Activated CD8-positive, alpha-beta T cell treated with anti-CD3 and anti-CD28 coated beads for 36 hours (primary cell): Measurements from ENCODE around the gene SYNJ2. TPM values are rescaled to one million over a fixed set of nuclear protein-coding genes. Genes with fewer than 3 reads are reported as not detected.

Experiments
- ATAC-seq: fragments of 200-7000 bp; cut with Tn5 transposase; one replicate; pipeline ENCODE4 v1.10.0; 2021; ENCODE audit warnings: mild to moderate bottlenecking, moderate library complexity
- CTCF ChIA-PET: fragments of 350-600 bp; sonication (Branson Sonifier 250); formaldehyde crosslinking; loops from one replicate; lab custom pipeline; 2021; ENCODE audit warnings: antibody characterized with exemption; lab: Charles Lee
- POLR2A ChIA-PET: fragments of 350-600 bp; sonication (Branson Sonifier 250); formaldehyde crosslinking; loops from one replicate; lab custom pipeline; 2021; ENCODE audit warnings: antibody characterized with exemption; lab: Charles Lee
- DNase-seq: peaks from one replicate; pipeline ENCODE4 v3.0.0-alpha.2; 2020
- H3K27ac Mint-ChIP-seq: one replicate; pipeline ENCODE4 v1.8.0; 2021; ENCODE audit warnings: mild to moderate bottlenecking, mixed read lengths
- H3K27me3 Mint-ChIP-seq: one replicate; pipeline ENCODE4 v1.8.0; 2021; ENCODE audit warnings: mixed read lengths
- H3K36me3 Mint-ChIP-seq: one replicate; pipeline ENCODE4 v1.8.0; 2021; ENCODE audit warnings: low read depth, mixed read lengths
- H3K4me1 Mint-ChIP-seq: one replicate; pipeline ENCODE4 v1.8.0; 2021; ENCODE audit warnings: low read depth, mixed read lengths
- H3K4me3 Mint-ChIP-seq: one replicate; pipeline ENCODE4 v1.8.0; 2021; ENCODE audit warnings: mild to moderate bottlenecking, moderate library complexity, mixed read lengths
- H3K9me3 Mint-ChIP-seq: one replicate; pipeline ENCODE4 v1.8.0; 2021; ENCODE audit warnings: mixed read lengths
- intact Hi-C: fragments of 100-400 bp; cut with micrococcal nuclease; formaldehyde crosslinking; loops from one replicate; pipeline ENCODE4 v1.10.0; 2022
- total RNA-seq, 2 experiments: library from RNA; stranded (reverse); gene quantifications; one replicate each; pipeline ENCODE4 v1.2.3, GENCODE V29; 2021
- TF ChIP-seq, protein P1 (sequence below): fragments of 200-600 bp; IDR thresholded peaks from one replicate; pipeline ENCODE4 v1.8.0; 2022; ENCODE audit warnings: antibody characterized with exemption, mild to moderate bottlenecking

The SYNJ2 gene
- total RNA-seq, 2 experiments from 2014 or later, result 27.7 to 28.5 TPM

DNA sequence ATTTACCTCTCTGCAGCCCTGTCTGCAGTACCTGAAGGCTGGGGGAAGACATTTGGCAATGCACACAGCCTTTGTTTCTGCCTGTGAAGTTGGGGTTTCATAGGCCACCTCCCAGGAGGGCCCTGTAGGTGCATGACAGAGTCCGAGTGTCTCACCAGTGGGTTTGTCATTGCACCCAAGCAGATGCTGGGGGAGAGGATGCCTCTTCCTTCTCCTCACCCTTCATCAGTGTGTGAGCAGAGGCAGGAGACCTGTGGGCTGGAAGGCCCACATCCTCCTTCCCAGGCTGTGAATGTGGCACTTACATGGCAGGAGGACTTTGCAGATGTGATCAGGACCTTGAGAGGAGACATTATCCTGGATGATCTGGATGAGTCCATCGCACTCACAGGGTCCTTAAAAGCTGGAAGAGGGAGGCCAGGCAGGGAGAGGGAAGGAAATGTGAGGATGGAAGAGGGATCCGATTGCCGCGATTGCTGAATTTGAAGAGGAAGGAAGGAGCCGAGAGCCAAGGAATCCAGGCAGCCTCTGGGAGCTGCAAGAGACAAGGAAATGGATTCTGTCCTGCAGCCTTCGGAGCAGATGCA is 30.4 kb downstream of the SYNJ2 start:
- ChIA-PET POLR2A (interaction anchor here (1.4 kb wide), 1 partner anchor 16 kb away, joined by 3 read pairs; no protein-coding TSS in a partner anchor), CTCF (interaction anchor here (1.2 to 6.2 kb wide), 4 partner anchors 14 to 60 kb away, joined by 5 to 60 read pairs (median 8); no protein-coding TSS in a partner anchor)
- TF ChIP-seq, protein P1, sequence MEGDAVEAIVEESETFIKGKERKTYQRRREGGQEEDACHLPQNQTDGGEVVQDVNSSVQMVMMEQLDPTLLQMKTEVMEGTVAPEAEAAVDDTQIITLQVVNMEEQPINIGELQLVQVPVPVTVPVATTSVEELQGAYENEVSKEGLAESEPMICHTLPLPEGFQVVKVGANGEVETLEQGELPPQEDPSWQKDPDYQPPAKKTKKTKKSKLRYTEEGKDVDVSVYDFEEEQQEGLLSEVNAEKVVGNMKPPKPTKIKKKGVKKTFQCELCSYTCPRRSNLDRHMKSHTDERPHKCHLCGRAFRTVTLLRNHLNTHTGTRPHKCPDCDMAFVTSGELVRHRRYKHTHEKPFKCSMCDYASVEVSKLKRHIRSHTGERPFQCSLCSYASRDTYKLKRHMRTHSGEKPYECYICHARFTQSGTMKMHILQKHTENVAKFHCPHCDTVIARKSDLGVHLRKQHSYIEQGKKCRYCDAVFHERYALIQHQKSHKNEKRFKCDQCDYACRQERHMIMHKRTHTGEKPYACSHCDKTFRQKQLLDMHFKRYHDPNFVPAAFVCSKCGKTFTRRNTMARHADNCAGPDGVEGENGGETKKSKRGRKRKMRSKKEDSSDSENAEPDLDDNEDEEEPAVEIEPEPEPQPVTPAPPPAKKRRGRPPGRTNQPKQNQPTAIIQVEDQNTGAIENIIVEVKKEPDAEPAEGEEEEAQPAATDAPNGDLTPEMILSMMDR, result no peak
- Mint-ChIP-seq H3K4me3 (no peak overlapping the region), H3K27me3 (no peaks in the 10 kb centered on the region), H3K36me3 (peaks cover 23% of the 10 kb centered on the region), H3K4me1 (peaks cover 65% of the 10 kb centered on the region), H3K9me3 (no peaks in the 10 kb centered on the region), H3K27ac (no peak overlapping the region)
- no peak for DNase-seq
- intact Hi-C loops, result no loop called here
- ATAC-seq, result no peak

GRCh38 chr6:158013904-158014504 is 32.3 kb downstream of the SYNJ2 start:
- TF ChIP-seq, protein P1, result no peak
- Mint-ChIP-seq H3K27me3 (no peaks in the 10 kb centered on the region), H3K36me3 (peaks cover 21% of the 10 kb centered on the region), H3K27ac (peak overlapping the region; percentile 77), H3K4me3 (no peak overlapping the region), H3K4me1 (peaks cover 52% of the 10 kb centered on the region), H3K9me3 (no peaks in the 10 kb centered on the region)
- ChIA-PET POLR2A (interaction anchor here (1.9 kb wide), 1 partner anchor 11 kb away, joined by 5 read pairs; no protein-coding TSS in a partner anchor), CTCF (interaction anchor here (1.1 to 6.2 kb wide), 4 partner anchors 13 to 142 kb away, joined by 3 to 60 read pairs (median 4); no protein-coding TSS in a partner anchor)
- intact Hi-C loops, result no loop called here
- no peak for DNase-seq
- ATAC-seq, result no peak

DNA sequence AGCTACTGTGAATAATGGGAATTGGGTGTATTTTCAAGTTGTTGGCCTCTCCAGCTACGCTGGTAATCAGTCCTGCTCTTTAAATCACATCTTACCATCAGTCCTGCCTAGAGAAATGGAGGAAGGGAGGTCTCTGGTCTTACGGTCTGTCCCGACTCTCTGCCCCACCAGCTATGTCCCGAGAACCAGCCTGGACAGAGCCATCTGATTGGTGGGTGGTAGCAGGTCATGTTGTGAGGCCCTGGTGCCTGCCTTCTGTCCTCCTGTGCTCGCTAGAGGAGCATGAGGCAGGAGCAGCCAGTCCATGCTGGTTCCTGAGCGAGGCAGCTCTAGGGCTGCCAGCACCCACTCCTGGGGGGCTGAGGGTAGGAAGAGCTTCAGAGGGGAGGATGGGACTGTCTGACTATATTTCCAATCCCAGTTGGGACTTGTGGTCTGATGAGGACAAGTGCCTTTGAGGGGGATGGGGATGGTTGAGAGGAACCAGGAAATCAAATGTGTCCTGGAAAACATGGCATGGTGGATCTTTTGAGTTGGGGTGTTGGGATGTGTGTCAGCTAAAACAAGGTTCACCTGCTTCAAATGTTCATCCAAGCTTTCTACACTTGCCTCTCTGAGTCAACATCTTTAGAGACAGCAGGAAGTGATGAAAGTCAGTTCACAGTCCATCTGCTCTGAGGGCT is 33.0 kb downstream of the SYNJ2 start:
- H3K4me3 Mint-ChIP-seq, result no peak overlapping the region
- no peaks in the 10 kb centered on the region for H3K27me3 Mint-ChIP-seq
- intact Hi-C loops, result no loop called here
- CTCF ChIA-PET, result interaction anchor here (0.9 to 6.2 kb wide), 8 partner anchors 9 to 142 kb away, joined by 3 to 60 read pairs (median 4); no protein-coding TSS in a partner anchor
- no peaks in the 10 kb centered on the region for H3K9me3 Mint-ChIP-seq
- H3K36me3 Mint-ChIP-seq, result peaks cover 18% of the 10 kb centered on the region
- peaks cover 46% of the 10 kb centered on the region for H3K4me1 Mint-ChIP-seq
- TF ChIP-seq, protein P1, result no peak
- peak; percentile 86 for ATAC-seq
- POLR2A ChIA-PET, result interaction anchor here (1.9 kb wide), 1 partner anchor 11 kb away, joined by 5 read pairs; no protein-coding TSS in a partner anchor
- H3K27ac Mint-ChIP-seq, result peak overlapping the region; percentile 77
- no peak for DNase-seq

- Mint-ChIP-seq H3K4me1 (peaks cover 42% of the 10 kb centered on the region), H3K27ac (peak overlapping the region; percentile 77), H3K27me3 (no peaks in the 10 kb centered on the region), H3K36me3 (peaks cover 23% of the 10 kb centered on the region), H3K4me3 (no peak overlapping the region), H3K9me3 (no peaks in the 10 kb centered on the region)
- TF ChIP-seq, protein P1, result no peak
- DNase-seq, result no peak
- ChIA-PET POLR2A (interaction anchor here (0.6 to 1.9 kb wide), 2 partner anchors 12 to 32 kb away, joined by 3 to 5 read pairs; no protein-coding TSS in a partner anchor), CTCF (interaction anchor here (0.9 to 6.2 kb wide), 7 partner anchors 9 to 143 kb away, joined by 3 to 60 read pairs (median 3); no protein-coding TSS in a partner anchor)
- no peak for ATAC-seq
- intact Hi-C loops, result no loop called here
Observed at GRCh38 chr6:158015188-158015506, 33.5 kb downstream of the SYNJ2 start.
